ENCODE measurements around the gene HTR1B.

GRCh38 chr6:77416839-77417238 lies 46.5 kb downstream of the HTR1B start:
- TF ChIP-seq POLR2A (IDR thresholded peaks at IDR 0.05) (no peak), CTCF (IDR thresholded peaks at IDR 0.05) (no peak)
